Skeletal muscle tissue (tissue), 4 donors: ENCODE data around the gene SAFB2. TPM values are rescaled to one million over a fixed set of nuclear protein-coding genes. Genes with fewer than 3 reads are reported as not detected.
A peak's percentile ranks its signal among the peaks of the same experiment; 100 is the strongest.

Experiments
- H3K27ac ChIP-seq: one replicate; pipeline ENCODE4 v1.7.0; 2013; ENCODE audit warnings: mild to moderate bottlenecking, low read depth, low read length, inconsistent platforms
- H3K27me3 ChIP-seq, 3 donors: one replicate each; pipeline ENCODE4 v1.7.0; 2013; ENCODE audit warnings: low read length in 3 of 3; ENCODE audit not compliant: control insufficient read depth in 3 of 3, insufficient read depth in 3 of 3
- H3K36me3 ChIP-seq, 3 donors: one replicate each; pipeline ENCODE4 v1.7.0; 2013; ENCODE audit warnings: low read length in 3 of 3; ENCODE audit not compliant: control insufficient read depth in 3 of 3, insufficient read depth in 3 of 3
- H3K4me1 ChIP-seq, 3 donors: one replicate each; pipeline ENCODE4 v1.7.0; 2013; ENCODE audit warnings: low read length in 3 of 3, mild to moderate bottlenecking in 3 of 3; ENCODE audit not compliant: control insufficient read depth in 3 of 3, insufficient read depth in 3 of 3
- H3K4me3 ChIP-seq, 3 donors: one replicate each; pipeline ENCODE4 v1.7.0; 2013; ENCODE audit warnings: low read length in 3 of 3
- H3K9ac ChIP-seq, 3 donors: one replicate each; pipeline ENCODE4 v1.7.0; 2013; ENCODE audit warnings: low read length in 3 of 3, mild to moderate bottlenecking in 3 of 3, moderate library complexity in 2 of 3, low read depth in 1 of 3
- H3K9me3 ChIP-seq, 3 donors: one replicate each; pipeline ENCODE4 v1.7.0; 2013; ENCODE audit warnings: low read length in 3 of 3; ENCODE audit not compliant: control insufficient read depth in 3 of 3
- total RNA-seq: library from RNA; depleted of rRNA; stranded (reverse); fragments of >200 nt; gene quantifications from one replicate; pipeline ENCODE4 v1.2.3, GENCODE V29; 2014
- donor health status: Osteomylitis.

SAFB2 gene
- total RNA-seq: 23.5 TPM

DNA sequence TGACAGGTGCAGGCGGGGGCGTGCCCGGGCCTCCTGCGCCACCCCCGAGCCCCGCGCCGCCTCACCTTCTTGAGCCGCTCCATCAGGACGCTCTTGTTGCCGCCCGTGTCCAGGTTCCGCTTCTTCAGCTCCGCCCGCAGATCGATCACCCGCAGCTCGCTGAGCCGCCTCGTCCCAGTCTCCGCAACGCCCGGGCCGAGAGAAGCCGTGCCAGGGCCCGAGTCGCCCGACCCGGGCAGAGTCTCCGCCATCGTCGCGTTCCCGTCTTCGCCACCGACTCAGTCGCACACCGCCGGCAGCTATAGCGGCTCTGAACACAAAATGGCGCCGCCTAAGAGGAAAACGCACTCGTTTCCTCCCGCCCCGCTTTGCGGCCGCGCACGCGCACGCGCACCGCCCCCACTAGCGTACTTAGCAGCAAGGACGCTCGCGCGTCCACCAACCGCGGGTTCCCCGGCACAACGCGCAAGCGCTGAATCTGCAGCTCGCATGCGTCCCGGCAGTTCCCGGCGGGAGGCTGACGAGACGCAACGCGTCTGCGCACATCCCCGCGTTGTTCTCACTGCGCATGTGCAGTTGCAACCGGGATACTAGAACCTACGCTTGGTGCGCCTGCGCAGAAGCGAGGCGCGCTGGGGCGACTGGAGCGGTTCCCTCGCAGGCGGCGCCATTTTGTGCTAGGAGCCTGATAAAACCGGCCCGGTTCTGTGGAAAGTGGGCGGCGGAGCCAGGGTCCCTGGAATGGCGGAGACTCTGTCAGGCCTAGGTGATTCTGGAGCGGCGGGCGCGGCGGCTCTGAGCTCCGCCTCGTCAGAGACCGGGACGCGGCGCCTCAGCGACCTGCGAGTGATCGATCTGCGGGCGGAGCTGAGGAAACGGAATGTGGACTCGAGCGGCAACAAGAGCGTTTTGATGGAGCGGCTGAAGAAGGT is at the start of gene SAFB2, which contains the start of gene SAFB:
SAFB2 (minus strand) TSS at position 312 of the 932 bp plus-strand sequence; CDS start at position 251, 61 bp downstream.
SAFB (plus strand) TSS at position 619 of the 932 bp plus-strand sequence; CDS start at position 742, 123 bp downstream.
- no peaks in the 10 kb centered on the region for H3K9me3 ChIP-seq
- peaks cover 29 to 45% (median 39%) of the 10 kb centered on the region in 3 donors for H3K36me3 ChIP-seq
- no peaks in the 10 kb centered on the region for H3K27me3 ChIP-seq
- H3K9ac ChIP-seq: peak within 1 kb of the TSS; percentile 98 to 99 (median 98)
- H3K27ac ChIP-seq: peak within 1 kb of the TSS; percentile 97
- peaks cover 65 to 68% (median 67%) of the 10 kb centered on the region in 3 donors for H3K4me1 ChIP-seq
- peak within 1 kb of the TSS; percentile 88 to 99 (median 98) for H3K4me3 ChIP-seq

DNA sequence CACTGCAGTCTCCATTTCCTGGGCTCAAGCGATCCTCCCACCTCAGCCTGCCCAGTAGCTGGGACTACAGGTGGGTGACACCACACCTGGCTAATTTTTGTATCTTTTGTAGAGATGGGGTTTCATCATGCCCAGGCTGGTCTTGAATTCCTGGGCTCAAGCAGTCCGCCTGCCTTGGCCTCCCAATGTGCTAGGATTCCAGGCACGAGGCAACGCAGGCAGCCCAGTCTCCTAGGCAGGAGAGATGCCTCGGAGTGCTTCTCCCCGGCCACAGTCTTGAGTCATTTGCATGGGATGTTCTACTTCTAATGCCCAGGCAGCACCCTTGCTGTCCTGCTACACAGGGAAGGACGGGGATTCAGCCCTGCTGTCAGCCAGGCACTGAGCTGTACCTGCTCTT is 49.0 kb upstream of the SAFB2 start:
- no peak overlapping the region for H3K4me3 ChIP-seq
- peaks cover 25 to 32% (median 27%) of the 10 kb centered on the region in 3 donors for H3K36me3 ChIP-seq
- no peak overlapping the region for H3K9ac ChIP-seq
- H3K27ac ChIP-seq: no peak overlapping the region
- peaks cover 10 to 16% (median 11%) of the 10 kb centered on the region in 3 donors for H3K4me1 ChIP-seq
- H3K9me3 ChIP-seq: no peaks in the 10 kb centered on the region
- no peaks in the 10 kb centered on the region for H3K27me3 ChIP-seq

DNA sequence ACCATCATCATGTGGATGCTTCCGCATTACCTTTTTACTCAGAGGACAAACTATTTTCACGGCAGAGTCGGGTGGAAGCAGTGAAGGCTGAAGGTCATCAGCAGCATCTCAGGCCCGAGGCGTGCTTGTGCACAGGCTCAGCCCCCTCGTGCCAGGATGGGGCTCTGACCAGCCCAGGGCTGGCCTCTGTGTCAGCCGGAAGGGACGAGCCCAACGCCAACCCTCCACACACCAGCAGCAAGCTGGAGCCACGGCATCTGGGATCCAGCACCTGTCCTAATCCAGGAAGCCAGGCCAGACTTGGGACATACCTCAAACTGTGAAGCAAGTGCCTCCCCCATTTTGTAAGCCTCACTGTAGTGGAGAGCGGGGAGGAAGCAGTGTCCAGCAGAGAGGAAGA is 46.6 kb upstream of the SAFB2 start:
- Histone ChIP-seq H3K27ac (no peak overlapping the region), H3K4me1 (peaks cover 10 to 13% (median 10%) of the 10 kb centered on the region in 3 donors), H3K4me3 (no peak overlapping the region), H3K27me3 (no peaks in the 10 kb centered on the region), H3K9ac (no peak overlapping the region), H3K36me3 (peaks cover 47 to 56% (median 49%) of the 10 kb centered on the region in 3 donors), H3K9me3 (no peaks in the 10 kb centered on the region)

DNA sequence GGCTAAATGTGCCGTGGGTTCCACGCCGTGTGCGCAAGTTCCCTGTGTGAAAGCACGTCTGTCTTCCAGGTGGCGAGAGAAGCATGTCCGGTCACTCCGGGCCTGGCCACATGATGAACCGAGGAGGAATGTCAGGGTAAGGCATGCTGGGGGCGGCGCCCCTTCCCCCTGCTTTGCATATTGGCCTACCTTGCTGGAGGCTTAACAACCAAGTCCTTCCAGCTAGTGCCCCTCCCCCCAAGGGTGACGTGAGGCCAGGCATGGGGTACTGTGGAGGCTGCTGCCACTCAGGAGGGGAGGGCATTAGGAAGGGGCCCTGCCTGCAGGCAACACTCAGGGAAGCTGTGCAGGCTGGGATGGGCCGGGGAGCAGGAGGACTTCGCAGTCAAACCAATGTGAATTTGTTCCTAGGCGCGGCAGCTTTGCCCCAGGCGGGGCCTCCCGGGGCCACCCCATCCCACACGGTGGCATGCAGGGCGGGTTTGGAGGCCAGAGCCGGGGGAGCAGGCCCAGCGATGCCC is 45.2 kb upstream of the SAFB2 start:
- H3K27ac ChIP-seq: no peak overlapping the region
- no peak overlapping the region for H3K4me3 ChIP-seq
- no peaks in the 10 kb centered on the region for H3K27me3 ChIP-seq
- peaks cover 11 to 12% (median 12%) of the 10 kb centered on the region in 3 donors for H3K4me1 ChIP-seq
- H3K9me3 ChIP-seq: no peaks in the 10 kb centered on the region
- H3K36me3 ChIP-seq: peaks cover 59 to 69% (median 62%) of the 10 kb centered on the region in 3 donors
- no peak overlapping the region for H3K9ac ChIP-seq

DNA sequence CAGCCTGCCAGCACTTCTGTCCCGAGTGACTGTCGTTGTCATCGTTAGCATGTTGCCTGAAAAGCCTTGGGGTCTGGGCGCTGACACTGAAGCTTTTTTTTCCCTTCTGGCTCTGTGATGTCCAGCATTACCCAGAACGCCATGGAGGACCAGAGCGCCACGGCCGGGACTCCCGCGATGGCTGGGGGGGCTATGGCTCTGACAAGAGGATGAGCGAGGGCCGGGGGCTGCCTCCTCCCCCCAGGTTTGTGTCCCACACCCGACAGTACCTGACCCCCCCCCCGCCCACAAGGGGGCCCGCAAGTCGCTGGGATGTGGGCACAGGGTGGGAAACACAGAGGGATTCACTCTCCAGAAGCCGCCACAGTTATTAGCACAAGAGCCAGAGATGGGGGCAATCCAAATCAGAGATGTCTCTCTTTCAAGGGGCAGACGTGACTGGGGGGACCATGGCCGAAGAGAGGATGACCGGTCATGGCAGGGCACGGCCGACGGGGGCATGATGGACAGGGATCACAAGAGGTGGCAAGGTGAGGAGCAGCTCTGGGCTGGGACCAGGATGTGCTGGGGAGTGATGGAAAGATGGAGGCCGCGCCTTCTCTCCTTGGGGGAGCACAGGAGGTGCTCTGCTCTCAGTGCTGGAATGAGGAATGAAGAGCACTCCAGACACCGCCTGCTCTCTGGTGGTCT is 44.5 kb upstream of the SAFB2 start:
- peaks cover 64 to 74% (median 67%) of the 10 kb centered on the region in 3 donors for H3K36me3 ChIP-seq
- no peak overlapping the region for H3K27ac ChIP-seq
- no peak overlapping the region for H3K4me3 ChIP-seq
- no peak overlapping the region for H3K9ac ChIP-seq
- no peaks in the 10 kb centered on the region for H3K9me3 ChIP-seq
- H3K27me3 ChIP-seq: no peaks in the 10 kb centered on the region
- H3K4me1 ChIP-seq: peaks cover 11 to 12% (median 12%) of the 10 kb centered on the region in 3 donors

GRCh38 chr19:5665781-5666513 is 43.4 kb upstream of the SAFB2 start:
- no peaks in the 10 kb centered on the region for H3K9me3 ChIP-seq
- no peak overlapping the region for H3K9ac ChIP-seq
- no peak overlapping the region for H3K4me3 ChIP-seq
- peaks cover 11 to 12% (median 12%) of the 10 kb centered on the region in 3 donors for H3K4me1 ChIP-seq
- H3K36me3 ChIP-seq: peaks cover 73 to 80% (median 75%) of the 10 kb centered on the region in 3 donors
- peak overlapping the region; percentile 25 for H3K27ac ChIP-seq
- H3K27me3 ChIP-seq: no peaks in the 10 kb centered on the region

DNA sequence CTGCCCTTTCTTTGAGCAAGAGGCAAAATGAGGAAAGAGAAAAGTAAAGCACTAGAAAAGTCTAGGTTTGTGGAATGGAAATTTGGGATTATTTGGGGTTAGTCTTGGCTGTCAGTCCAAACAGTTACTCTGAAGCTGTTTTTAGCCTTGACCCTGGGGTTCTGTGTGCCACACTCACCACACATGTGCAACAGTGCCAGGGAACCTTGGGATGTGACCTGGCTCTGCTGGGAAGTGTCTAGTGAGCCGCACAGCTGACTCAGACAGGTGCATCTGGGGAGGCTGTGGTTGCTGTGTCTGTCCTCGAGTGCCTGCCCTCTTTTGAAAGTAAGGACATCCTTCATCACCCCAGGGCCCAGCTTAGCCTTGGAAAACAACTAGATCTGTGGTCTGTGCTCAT is 41.9 kb upstream of the SAFB2 start:
- Histone ChIP-seq H3K27ac (peak overlapping the region; percentile 86), H3K4me1 (peaks cover 11 to 12% (median 12%) of the 10 kb centered on the region in 3 donors), H3K4me3 (no peak overlapping the region), H3K9me3 (no peaks in the 10 kb centered on the region), H3K27me3 (no peaks in the 10 kb centered on the region), H3K36me3 (peaks cover 77 to 82% (median 79%) of the 10 kb centered on the region in 3 donors), H3K9ac (no peak overlapping the region)

- peak overlapping the region; percentile 86 for H3K27ac ChIP-seq
- H3K36me3 ChIP-seq: peaks cover 71 to 79% (median 73%) of the 10 kb centered on the region in 3 donors
- no peaks in the 10 kb centered on the region for H3K9me3 ChIP-seq
- no peaks in the 10 kb centered on the region for H3K27me3 ChIP-seq
- peaks cover 11 to 12% (median 12%) of the 10 kb centered on the region in 3 donors for H3K4me1 ChIP-seq
- no peak overlapping the region for H3K4me3 ChIP-seq
- no peak overlapping the region for H3K9ac ChIP-seq
Measured at GRCh38 chr19:5663904-5664303, 41.3 kb upstream of the SAFB2 start.

GRCh38 chr19:5661483-5661882 is 38.9 kb upstream of the SAFB2 start:
- no peak overlapping the region for H3K9ac ChIP-seq

More at GRCh38 chr19:5661483-5661882, 38.9 kb upstream of the SAFB2 start:
- Histone ChIP-seq H3K4me3 (no peak overlapping the region), H3K27me3 (no peaks in the 10 kb centered on the region), H3K9me3 (no peaks in the 10 kb centered on the region), H3K4me1 (peaks cover 11 to 12% (median 12%) of the 10 kb centered on the region in 3 donors), H3K36me3 (peaks cover 64 to 75% (median 66%) of the 10 kb centered on the region in 3 donors), H3K27ac (no peak overlapping the region)
